ENCODE data around the gene SERPINA3.
"Not testable (repeated sequence)": the region's sequence is repeated elsewhere in the genome, so short reads cannot be mapped to it uniquely, and the experiment has no call there.

The SERPINA3 gene

GRCh38 chr14:94612174-94612573 is at the start of gene SERPINA3:
TSS of gene SERPINA3 (plus strand) at chr14:94612391. CDS start at chr14:94614442, 2,051 bp downstream.
- no peak for DNase-seq (ENCODE audit: extremely low read depth in 1 of 2, low read depth in 1 of 2)

GRCh38 chr14:94562941-94563883 is 49.0 kb upstream of the SERPINA3 start:
- no peak for DNase-seq (ENCODE audit: extremely low read depth in 1 of 2, low read depth in 1 of 2)

GRCh38 chr14:94564381-94564780 is 47.8 kb upstream of the SERPINA3 start:
- DNase-seq (ENCODE audit: extremely low read depth in 1 of 2, low read depth in 1 of 2): no peak

GRCh38 chr14:94568186-94568585 is 44.0 kb upstream of the SERPINA3 start:
- DNase-seq (ENCODE audit: extremely low read depth in 1 of 2, low read depth in 1 of 2): no peak

GRCh38 chr14:94569381-94570001 is 42.7 kb upstream of the SERPINA3 start:
- no peak for DNase-seq (ENCODE audit: extremely low read depth in 1 of 2, low read depth in 1 of 2)

- DNase-seq (ENCODE audit: extremely low read depth in 1 of 2, low read depth in 1 of 2): no peak
Measured at GRCh38 chr14:94570002-94570400, 42.2 kb upstream of the SERPINA3 start.

GRCh38 chr14:94570440-94570839 is 41.8 kb upstream of the SERPINA3 start:
- DNase-seq (ENCODE audit: extremely low read depth in 1 of 2, low read depth in 1 of 2): no peak

- no peak for DNase-seq (ENCODE audit: extremely low read depth in 1 of 2, low read depth in 1 of 2)
Measured at GRCh38 chr14:94571395-94571794, 40.8 kb upstream of the SERPINA3 start.

GRCh38 chr14:94571950-94572349 is 40.2 kb upstream of the SERPINA3 start:
- DNase-seq (ENCODE audit: extremely low read depth in 1 of 2, low read depth in 1 of 2): no peak

GRCh38 chr14:94572637-94573303 is 39.4 kb upstream of the SERPINA3 start:
- DNase-seq (ENCODE audit: extremely low read depth in 1 of 2, low read depth in 1 of 2): no peak

GRCh38 chr14:94573475-94574277 is 38.5 kb upstream of the SERPINA3 start:
- DNase-seq (ENCODE audit: extremely low read depth in 1 of 2, low read depth in 1 of 2): no peak

GRCh38 chr14:94574336-94574735 is 37.9 kb upstream of the SERPINA3 start:
- DNase-seq (ENCODE audit: extremely low read depth in 1 of 2, low read depth in 1 of 2): no peak

- no peak for DNase-seq (ENCODE audit: extremely low read depth in 1 of 2, low read depth in 1 of 2)
Measured at GRCh38 chr14:94575730-94576585, 36.2 kb upstream of the SERPINA3 start.

GRCh38 chr14:94577472-94577871 is 34.7 kb upstream of the SERPINA3 start:
- not testable (repeated sequence) for DNase-seq (ENCODE audit: extremely low read depth in 1 of 2, low read depth in 1 of 2)

- DNase-seq (ENCODE audit: extremely low read depth in 1 of 2, low read depth in 1 of 2): no peak
Measured at GRCh38 chr14:94578712-94579111, 33.5 kb upstream of the SERPINA3 start.

GRCh38 chr14:94581127-94581999 is 30.8 kb upstream of the SERPINA3 start, which contains the start of gene SERPINA5:
TSS of gene SERPINA5 (plus strand) at chr14:94581426. CDS start at chr14:94587363, 5,937 bp downstream.
- no peak for DNase-seq (ENCODE audit: extremely low read depth in 1 of 2, low read depth in 1 of 2)

GRCh38 chr14:94582199-94582750 is 29.9 kb upstream of the SERPINA3 start:
- DNase-seq (ENCODE audit: extremely low read depth in 1 of 2, low read depth in 1 of 2): no peak

GRCh38 chr14:94582851-94583250 is 29.3 kb upstream of the SERPINA3 start:
- DNase-seq (ENCODE audit: extremely low read depth in 1 of 2, low read depth in 1 of 2): no peak

Measured in activated CD8-positive, alpha-beta memory T cell treated with anti-CD3 and anti-CD28 coated beads for 1 hour (primary cell).